Islet of Langerhans (tissue), 1 donor: ENCODE results near the gene NLK.
"Not testable (repeated sequence)": the region's sequence is repeated elsewhere in the genome, so short reads cannot be mapped to it uniquely, and the experiment has no call there.

ENCODE experiments used
- FAIRE-seq: peaks from one replicate; lab custom pipeline; 2011; peaks lifted over from hg19 to GRCh38; lab: Jason Lieb, UNC

The NLK gene

GRCh38 chr17:28232966-28233870 lies 190.7 kb downstream of the NLK start:
- not testable (repeated sequence) for FAIRE-seq

DNA sequence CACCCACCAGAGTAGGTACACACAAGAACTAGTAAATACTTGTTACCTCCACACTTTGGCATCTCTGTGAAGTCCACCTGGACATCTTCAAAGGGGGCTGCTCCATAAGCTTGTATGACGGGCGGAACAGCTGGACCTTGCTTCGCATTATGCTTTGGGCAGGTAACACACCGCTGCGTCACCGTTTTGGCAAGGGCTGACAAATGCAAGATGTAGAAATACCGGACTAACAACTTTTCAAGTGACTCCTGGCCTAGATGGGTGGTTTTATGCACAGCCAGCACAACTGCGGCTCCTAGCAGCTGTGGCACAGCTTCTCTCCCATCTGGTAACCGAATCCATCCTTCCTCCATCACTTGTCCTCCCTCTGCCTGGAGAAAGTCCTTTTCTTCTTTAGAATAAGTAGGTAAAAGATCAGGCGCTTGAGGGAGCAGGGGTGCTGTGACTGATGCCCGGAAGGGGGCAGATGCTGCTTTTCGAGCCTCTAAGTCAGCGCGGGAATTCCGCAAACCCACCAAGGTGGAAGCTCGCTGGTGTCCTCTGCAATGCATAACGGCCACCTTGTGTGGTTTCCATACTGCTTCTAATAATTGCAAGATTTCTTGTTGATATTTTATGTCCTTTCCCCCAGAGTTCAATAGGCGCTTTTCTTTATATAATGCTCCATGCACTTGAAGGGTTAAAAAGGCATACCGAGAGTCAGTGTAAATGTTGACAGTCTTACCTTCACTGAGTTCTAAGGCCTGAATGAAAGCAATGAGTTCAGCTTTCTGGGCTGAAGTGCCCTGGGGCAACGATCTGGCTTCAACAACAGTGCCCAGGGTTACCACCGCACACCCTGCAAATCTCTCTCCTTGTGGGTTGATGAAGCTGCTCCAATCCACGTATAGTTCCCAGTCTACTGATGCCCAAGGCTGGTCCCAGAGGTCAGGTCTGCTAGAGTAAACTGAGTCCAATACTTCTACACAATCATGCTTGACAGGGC lies 191.7 kb downstream of the NLK start:
- not testable (repeated sequence) for FAIRE-seq

- not testable (repeated sequence) for FAIRE-seq
These were observed 192.7 kb downstream of the NLK start for GRCh38 chr17:28235066-28235700.

- FAIRE-seq = not testable (repeated sequence)
These were observed 193.7 kb downstream of the NLK start for GRCh38 chr17:28236033-28236653.

DNA sequence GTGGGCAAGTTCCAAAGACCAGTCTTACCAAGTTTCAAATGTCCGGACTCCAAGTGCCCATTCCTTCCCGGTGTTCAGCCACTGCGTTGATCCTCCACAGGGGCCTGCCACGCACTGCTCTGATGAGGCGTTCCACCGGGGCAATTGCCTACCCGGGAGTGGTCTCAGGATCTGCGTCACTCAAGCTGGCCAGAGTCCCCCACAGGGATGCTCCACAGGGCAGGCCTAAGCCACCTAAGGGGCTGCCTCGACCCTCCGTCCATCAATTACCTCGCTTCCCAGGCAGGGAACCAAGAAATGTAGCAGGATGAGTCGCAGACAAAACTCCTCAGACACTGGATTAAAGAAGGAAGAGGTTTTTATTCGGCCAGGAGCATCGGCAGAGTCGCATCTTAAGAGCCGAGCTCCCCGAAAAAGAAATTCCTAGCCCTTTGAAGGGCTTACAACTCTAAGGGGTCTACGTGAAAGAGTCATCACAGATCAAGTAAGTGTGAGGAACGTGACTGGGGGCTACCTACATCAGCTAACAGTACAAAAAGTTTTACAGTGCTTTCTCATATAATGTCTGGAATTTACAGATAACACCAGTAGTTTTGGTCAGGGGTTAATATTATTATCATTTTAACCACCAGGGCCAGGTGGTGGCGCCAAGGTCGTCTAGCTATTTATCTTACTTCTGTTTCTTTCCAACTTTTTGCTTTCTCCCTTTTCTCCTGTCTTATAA lies 196.2 kb downstream of the NLK start:
- not testable (repeated sequence) for FAIRE-seq

DNA sequence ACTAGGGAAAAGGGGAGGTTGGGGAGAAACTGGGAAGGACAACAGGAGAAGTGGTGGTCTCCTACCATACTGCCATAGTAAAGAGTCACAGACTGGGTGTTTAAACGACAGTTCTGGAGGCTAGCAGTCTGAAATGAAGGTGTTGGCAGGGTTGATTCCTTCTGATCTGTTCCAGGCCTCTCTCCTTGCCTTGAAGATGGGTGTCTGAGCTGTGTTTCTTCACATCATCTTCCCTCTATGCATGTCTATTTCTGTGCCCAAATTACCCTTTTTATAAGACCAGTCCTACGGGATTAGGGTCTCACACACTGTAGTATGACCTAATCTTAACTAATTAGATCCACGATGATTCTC lies 196.8 kb downstream of the NLK start:
- FAIRE-seq = no peak

GRCh38 chr17:28240688-28241340 lies 198.3 kb downstream of the NLK start:
- no peak for FAIRE-seq

GRCh38 chr17:28242791-28243190 lies 200.3 kb downstream of the NLK start:
- no peak for FAIRE-seq

- not testable (repeated sequence) for FAIRE-seq
These were observed 200.8 kb downstream of the NLK start for GRCh38 chr17:28243268-28243667.

DNA sequence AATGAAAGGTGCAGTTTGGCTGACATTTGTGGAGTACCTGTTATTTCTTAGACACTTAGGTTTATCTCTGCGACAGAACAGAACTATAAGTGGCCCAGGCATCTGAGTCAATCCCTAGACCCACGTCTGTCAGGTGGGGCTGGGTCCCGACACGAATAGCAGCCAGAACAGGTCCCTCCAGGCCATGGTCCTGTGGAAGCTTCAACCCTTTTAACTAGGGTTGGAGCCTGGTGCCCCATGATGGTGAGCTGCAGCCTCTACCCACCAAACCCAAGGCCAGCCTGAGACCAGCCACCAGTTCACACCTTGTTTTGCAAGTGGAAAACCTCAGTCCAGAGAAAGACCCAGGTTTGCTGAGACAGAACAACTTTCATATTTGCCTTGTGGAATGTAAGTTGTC lies 202.0 kb downstream of the NLK start:
- FAIRE-seq = no peak
